ENCODE results near the gene UBE2D3. TPM values are rescaled to one million over a fixed set of nuclear protein-coding genes. Genes with fewer than 3 reads are reported as not detected.

UBE2D3 gene
- total RNA-seq, 2 donors from 2014 or later: 318 to 370 TPM

- no peak for TF ChIP-seq CTCF (IDR thresholded peaks at IDR 0.05)
- no peak for TF ChIP-seq POLR2AphosphoS5 (IDR thresholded peaks at IDR 0.05)
- no peak for TF ChIP-seq POLR2A (IDR thresholded peaks at IDR 0.05)
- H3K27me3 ChIP-seq (replicated peaks; ENCODE audit: insufficient read depth): no peaks in the 10 kb centered on the region
- no peaks in the 10 kb centered on the region for H3K4me1 ChIP-seq (replicated peaks)
- H3K36me3 ChIP-seq: no peaks in the 10 kb centered on the region
- WGBS: 94% methylated on average over 3 of the region's 3 CpGs
- no peaks in the 10 kb centered on the region for H3K9me3 ChIP-seq
- no peak for DNase-seq (ENCODE audit: low spot score)
- intact Hi-C loops (cut with DNase I): loop anchor here (5.0 kb wide), 2 partner anchors 62 to 263 kb away; partner anchors contain the start of genes NFKB1 and UBE2D3
- no peak overlapping the region for H3K4me3 ChIP-seq
- no peak overlapping the region for H3K27ac ChIP-seq
Measured at GRCh38 chr4:102764901-102765300, 62.5 kb downstream of the UBE2D3 start.

GRCh38 chr4:102761906-102762305 lies 65.4 kb downstream of the UBE2D3 start:
- Histone ChIP-seq H3K27ac (no peak overlapping the region), H3K27me3 (replicated peaks; ENCODE audit: insufficient read depth) (no peaks in the 10 kb centered on the region), H3K36me3 (no peaks in the 10 kb centered on the region), H3K9me3 (no peaks in the 10 kb centered on the region), H3K4me1 (replicated peaks) (no peaks in the 10 kb centered on the region), H3K4me3 (no peak overlapping the region)
- intact Hi-C loops (cut with DNase I): loop anchor here (5.0 kb wide), 2 partner anchors 65 to 260 kb away; partner anchors contain the start of genes NFKB1 and UBE2D3
- 76% methylated on average over 14 of the region's 14 CpGs for WGBS
- DNase-seq (ENCODE audit: low spot score): no peak
- no peak for TF ChIP-seq POLR2A (IDR thresholded peaks at IDR 0.05)
- no peak for TF ChIP-seq CTCF (IDR thresholded peaks at IDR 0.05)
- no peak for TF ChIP-seq POLR2AphosphoS5 (IDR thresholded peaks at IDR 0.05)

- TF ChIP-seq POLR2A (IDR thresholded peaks at IDR 0.05): no peak
- TF ChIP-seq POLR2AphosphoS5 (IDR thresholded peaks at IDR 0.05): no peak
- no peak for TF ChIP-seq CTCF (IDR thresholded peaks at IDR 0.05)
- Histone ChIP-seq H3K9me3 (no peaks in the 10 kb centered on the region), H3K27ac (peak overlapping the region; percentile 64 to 71), H3K4me1 (replicated peaks) (no peaks in the 10 kb centered on the region), H3K27me3 (replicated peaks; ENCODE audit: insufficient read depth) (no peaks in the 10 kb centered on the region), H3K36me3 (no peaks in the 10 kb centered on the region), H3K4me3 (peak overlapping the region; percentile 73 to 84)
- intact Hi-C loops (cut with DNase I): loop anchor here (5.0 kb wide), 2 partner anchors 66 to 259 kb away; partner anchors contain the start of genes NFKB1 and UBE2D3
- DNase-seq (ENCODE audit: low spot score): peak; percentile 7
- 1% methylated on average over 15 of the region's 15 CpGs for WGBS
Measured at GRCh38 chr4:102761296-102761701, 66.1 kb downstream of the UBE2D3 start.

- no peaks in the 10 kb centered on the region for H3K9me3 ChIP-seq
- no peaks in the 10 kb centered on the region for H3K27me3 ChIP-seq (replicated peaks; ENCODE audit: insufficient read depth)
- peak; percentile 77 for DNase-seq (ENCODE audit: low spot score)
- H3K27ac ChIP-seq: peak within 1 kb of the TSS; percentile 64 to 71
- no peaks in the 10 kb centered on the region for H3K36me3 ChIP-seq
- peak within 1 kb of the TSS; percentile 73 to 84 for H3K4me3 ChIP-seq
- intact Hi-C loops (cut with DNase I): loop anchor here (5.0 kb wide), 2 partner anchors 67 to 258 kb away; partner anchors contain the start of genes NFKB1 and UBE2D3
- H3K4me1 ChIP-seq (replicated peaks): no peaks in the 10 kb centered on the region
- WGBS: 1% methylated on average over 48 of the region's 60 CpGs
- TF ChIP-seq POLR2AphosphoS5 (IDR thresholded peaks at IDR 0.05): peak; percentile 83
- TF ChIP-seq POLR2A (IDR thresholded peaks at IDR 0.05): peak; percentile 89
- no peak for TF ChIP-seq CTCF (IDR thresholded peaks at IDR 0.05)
Measured at GRCh38 chr4:102760645-102761295, 66.6 kb downstream of the UBE2D3 start, which contains the start of gene MANBA. MANBA (minus strand) TSS chr4:102760968; CDS start chr4:102760894, 74 bp downstream.
